Measurements from ENCODE around the gene LMO7.

The LMO7 gene

DNA sequence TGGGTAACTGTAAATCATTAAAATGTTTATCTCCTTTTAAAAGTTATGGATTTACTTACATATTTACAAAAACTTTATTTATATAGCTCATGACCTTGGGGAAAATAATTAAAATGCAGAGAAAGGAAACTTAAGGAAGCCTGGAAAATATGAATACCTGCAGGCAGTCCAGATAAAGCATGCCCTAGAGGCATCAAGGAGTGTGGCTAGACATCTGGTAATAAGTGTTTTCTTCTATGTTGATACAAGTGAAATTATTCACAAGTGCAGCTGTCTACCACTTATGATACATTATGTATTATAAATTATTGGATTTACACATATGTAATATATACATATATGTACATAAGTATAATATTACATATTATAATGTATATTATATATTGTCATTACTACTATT lies 207.9 kb downstream of the LMO7 start:
- DNase-seq (ENCODE audit: low read depth) = no peak

DNA sequence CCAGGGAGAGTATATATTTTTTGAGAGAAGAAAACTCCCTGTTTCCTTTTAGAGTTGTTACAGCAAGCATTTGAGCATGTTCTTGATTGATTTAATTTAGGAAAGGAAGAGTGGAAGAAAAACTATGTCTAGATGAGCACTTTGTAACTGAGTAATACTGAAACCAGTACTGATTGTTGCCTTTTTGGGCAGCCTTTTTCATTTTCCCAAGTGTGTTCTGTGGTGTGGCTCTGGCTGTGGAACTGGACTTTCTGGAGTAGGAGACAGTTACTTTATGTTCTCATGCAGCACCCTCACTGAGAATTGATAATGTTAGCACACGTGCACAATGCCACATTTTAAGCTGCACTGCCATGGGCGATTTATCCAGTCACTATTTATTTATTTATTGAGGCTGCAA lies 211.5 kb downstream of the LMO7 start:
- no peak for DNase-seq (ENCODE audit: low read depth)

DNA sequence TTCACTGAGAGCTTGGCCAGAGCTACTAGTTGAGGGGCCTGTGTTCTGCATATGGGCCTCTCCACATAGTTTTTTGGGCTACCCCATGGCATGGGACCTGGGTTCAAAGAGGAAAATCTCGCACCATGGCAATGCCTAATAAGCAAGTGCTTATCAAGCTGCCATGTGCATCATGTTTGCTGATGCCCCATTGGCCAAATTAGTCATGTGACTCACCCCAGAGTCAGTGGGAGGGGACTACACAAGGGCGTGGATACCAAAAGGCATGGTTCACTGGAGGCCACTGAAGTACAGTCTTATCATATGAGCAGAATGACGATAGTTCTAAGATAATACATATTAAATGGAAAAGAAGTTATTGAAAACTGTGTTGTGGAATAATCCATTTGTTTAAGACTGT lies 214.8 kb downstream of the LMO7 start:
- no peak for DNase-seq (ENCODE audit: low read depth)

DNA sequence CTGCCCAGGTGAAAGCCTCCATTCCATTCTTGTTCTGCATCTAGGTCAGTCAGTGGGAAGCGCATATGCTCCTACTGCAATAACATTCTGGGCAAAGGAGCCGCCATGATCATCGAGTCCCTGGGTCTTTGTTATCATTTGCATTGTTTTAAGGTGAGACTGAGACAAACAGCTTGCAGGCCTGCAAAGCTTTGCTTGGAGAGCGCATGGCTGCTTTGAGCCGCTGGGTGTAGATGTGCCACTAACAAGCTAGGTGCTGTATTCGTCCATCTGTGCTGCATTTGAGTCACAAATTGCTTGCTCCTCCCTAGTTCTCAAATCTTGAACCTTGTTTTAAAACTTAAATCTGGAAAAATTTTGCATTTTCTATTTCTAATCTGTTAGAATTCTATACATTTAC lies 219.1 kb downstream of the LMO7 start:
- no peak for DNase-seq (ENCODE audit: low read depth)

DNA sequence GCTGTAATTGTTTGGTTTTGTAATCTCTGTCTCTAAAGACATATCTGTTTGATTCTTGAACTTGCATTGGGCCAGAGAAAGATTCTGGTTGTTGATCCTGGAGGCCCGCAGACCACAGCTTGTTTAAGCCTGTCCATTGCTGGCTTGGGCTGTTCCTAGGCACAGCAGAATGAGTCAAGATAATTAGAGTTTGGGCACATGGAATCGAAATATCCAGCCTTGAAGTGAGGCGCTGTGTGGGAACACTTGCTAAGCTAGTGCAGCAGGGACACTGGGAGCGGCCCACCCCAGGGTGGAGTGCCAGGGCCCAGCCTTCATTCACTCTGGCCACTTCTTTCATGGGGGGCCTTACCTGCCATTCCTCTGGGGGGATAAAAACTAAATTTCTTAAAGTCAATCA lies 219.7 kb downstream of the LMO7 start:
- DNase-seq (ENCODE audit: low read depth) = no peak

DNA sequence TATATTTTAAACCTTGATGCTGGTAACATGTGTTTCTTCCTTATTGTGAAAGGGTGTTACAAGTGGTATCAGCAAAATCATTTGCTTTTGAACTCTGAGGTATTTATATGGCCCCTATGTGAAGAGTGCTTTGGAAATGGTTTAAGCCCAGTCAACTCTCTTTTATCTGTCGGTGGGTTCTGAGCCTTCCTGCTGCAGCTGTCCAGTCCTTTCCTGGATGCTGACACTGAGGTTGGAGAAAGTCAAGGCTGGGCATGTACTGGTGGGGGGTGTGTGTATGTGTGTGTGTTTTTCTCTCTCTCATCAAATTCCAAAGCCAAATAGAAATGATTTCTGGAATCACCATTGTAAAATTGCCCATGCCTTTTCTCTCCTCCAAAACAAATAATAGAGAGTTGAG lies 221.2 kb downstream of the LMO7 start:
- DNase-seq (ENCODE audit: low read depth) = no peak

DNA sequence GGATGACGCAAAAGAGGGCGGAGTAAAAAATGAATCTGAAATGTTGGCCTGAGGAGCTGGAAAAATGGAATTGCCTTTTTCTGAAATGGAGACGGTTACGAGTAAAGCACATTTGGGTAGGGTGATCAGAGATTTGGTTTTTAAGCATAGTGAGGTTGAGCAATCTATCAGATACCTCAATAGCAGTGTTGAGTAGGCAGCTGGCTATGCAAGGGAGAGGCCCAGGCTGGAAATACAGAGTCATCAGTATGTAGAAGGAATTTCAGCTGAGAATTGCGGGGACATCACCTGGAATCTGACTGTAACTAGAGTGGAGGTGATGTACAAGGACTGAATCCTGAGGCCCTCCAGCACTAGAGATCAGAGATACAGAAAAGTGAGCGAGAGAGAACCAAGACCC lies 224.8 kb downstream of the LMO7 start:
- DNase-seq (ENCODE audit: low read depth) = no peak

DNA sequence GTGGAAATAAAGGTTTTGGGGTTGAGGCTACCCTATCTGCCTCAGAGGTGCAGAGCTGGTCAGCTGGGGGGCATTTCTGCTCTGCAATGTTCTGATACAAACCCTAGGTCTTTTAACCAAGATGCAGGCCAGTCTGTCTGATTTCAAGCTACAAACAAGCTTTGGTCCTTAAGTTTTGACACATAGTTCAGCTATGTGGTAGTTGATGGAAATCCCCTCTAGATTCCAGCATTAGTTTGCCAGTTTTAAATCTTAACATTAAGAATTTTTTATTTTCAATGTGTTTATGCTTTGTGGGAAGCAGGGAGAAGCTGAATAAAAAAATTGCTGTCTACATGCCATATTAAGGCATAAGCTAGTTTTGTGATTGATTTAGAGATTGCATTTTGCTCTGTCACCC lies 225.7 kb downstream of the LMO7 start:
- DNase-seq (ENCODE audit: low read depth) = no peak

DNA sequence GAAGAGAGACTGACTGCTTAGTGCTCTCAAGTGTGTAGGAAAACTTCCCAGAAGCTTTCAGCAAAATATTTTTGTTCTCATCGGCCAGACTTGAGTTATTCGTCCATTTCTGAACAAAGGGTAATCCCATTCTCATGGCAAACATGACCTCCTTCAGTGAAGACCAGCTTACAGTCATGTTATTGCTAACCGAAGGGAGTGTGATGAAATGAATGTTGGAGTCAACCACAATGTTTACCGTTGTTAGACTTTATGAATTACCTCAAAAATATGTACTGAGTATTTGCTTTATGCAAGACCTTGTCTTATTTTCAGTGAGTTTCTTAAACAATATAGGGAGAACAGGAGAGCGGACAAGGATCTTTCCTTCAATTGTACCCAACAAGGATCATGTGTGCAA lies 228.6 kb downstream of the LMO7 start:
- DNase-seq (ENCODE audit: low read depth) = peak; percentile 62

DNA sequence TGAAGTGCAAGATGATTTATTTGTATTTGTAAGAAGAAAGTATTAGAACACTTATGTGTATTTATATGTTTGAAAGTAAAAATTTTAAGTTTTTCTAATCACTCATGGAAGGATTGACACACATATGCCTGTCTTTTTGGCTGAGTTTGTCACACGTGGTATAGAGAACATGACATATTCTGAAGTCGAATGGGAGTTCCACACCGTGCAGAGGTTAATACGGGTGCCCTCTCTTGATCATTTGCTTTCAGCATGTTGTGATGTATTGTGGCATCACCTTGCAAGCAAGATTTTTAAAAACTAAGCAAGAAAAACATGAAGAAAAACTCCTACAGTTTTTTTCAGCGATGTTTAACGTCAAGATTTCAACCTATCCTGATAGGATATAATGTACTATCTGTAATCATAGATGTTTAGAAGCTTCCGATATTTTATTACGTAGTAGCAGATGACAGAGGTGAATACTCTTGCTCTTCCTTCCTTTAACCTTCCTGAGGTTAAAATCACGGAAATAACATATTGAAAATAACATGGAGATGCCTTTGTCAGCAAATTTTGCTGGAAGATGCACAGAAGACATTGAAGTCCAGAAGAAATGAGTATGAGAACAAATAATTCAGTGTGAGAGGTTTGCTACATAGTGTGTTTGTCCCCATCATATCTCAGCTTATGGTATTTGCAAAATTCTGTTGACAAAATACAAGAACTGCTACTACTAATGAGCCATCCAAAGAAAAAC lies 231.4 kb downstream of the LMO7 start:
- DNase-seq (ENCODE audit: low read depth) = no peak

DNA sequence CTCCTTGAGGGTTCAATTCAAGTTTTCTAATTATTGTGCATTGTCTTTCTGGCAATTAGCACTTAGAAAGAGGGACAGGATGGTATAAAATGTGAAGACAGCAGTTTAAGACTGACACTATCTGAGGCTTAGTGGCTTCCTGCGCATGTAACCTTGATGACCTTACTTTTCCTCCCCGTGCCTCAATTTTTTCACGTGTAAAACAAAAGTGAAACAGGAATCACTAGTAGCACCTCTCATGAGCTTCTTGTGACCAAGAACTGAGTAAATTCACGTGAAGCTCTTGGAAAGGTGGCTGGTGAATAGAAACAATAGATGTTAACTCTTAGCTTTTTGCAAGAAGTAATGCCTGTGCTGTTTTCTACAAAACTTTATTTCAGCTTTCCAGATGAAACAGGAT lies 233.9 kb downstream of the LMO7 start:
- no peak for DNase-seq (ENCODE audit: low read depth)

DNA sequence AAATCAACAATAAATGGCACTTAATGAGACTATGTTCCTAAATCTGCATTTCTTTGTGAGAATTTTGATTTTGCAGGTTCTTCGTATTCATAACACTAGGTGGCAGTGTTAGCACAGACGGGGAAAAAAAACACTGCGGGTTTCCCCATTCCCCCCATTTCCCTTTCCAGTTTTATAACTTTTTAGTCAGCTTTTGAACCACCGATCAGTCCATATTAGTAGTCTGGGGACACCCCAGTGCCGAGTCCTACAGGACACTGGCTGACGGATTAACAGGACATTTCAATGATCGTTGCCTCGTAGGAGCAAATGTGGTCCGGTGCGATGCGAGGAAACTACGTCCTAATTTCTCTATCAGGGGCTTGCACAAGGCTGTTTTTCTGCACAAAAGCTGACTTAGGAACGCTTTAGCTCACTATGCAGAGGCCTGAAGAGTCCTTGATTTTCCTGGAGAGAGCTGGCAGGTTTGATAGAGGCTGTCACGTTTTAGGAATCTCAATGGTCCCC lies 234.3 kb downstream of the LMO7 start:
- no peak for DNase-seq (ENCODE audit: low read depth)

DNA sequence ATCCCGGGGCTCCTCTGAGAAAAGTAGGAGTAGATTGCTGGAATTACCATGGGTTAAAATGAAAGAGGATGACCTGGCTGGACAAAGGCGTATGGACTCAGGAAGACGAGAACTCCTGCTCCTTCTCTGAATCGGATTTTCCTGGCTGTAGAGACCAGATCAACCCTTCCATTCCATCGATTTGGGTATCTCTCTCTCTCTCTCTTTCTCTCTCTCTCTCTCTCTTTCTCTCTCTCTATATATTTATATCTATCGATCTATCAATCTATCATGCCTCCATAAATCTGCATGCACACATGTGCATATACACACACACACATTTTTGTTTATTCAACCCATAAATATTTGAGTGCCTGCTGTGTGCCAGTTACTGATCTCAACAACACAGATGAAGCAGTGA lies 234.9 kb downstream of the LMO7 start:
- no peak for DNase-seq (ENCODE audit: low read depth)

DNA sequence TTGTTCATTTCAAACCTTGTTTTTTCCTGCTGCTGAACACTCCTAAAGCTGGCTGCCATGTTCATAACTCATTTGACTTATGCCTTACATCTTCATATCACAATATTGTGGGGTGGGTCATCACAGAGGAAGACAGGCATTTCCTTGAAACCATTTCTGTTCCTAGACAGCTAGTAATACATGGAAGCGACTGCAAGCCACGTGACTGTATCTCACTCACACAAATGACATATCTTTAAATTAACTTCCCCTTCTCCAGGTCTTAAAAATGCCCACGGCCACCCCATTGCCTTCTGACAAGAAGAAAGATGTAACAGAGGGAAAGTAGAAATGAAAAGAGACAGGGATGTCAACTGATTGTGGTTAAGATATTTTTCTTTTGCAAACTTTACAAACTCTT lies 236.8 kb downstream of the LMO7 start:
- DNase-seq (ENCODE audit: low read depth) = no peak

DNA sequence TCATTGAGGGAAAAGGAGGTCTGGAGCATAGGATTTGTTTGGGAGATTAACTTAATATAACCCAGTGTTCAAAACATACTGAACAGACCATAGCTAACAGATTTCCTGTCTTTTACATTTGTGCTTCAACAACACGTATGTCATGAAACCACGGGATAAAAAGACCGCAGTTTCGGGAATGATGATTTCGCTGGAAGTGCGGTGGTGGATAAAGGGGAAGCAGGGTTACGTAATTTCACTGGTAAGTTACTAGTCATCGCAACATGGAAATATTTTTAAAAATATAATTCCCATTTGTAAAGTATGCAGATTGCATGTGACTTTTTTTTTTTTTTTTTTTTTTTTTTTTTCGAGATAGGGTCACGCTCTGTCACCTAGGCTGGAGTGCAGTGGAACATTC lies 237.4 kb downstream of the LMO7 start:
- DNase-seq (ENCODE audit: low read depth) = no peak

DNA sequence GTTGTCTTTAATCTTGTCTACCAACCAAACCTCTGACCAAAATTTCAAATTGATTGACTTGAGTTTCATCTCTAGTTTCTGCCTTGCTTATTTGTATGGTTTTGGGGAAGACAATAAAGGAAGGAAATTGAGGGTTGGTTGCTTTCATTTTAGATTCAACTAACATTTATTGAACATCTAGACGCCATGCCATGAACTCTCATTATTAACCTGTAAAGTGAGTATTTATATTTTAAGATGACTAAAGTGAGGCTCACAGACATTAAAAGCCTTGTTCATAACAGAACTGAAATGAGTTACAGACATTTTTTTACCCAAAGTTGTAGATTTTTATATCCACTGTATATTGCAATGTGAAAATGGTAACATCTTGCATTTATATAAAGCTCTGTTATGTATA lies 239.3 kb downstream of the LMO7 start:
- DNase-seq (ENCODE audit: low read depth) = no peak

DNA sequence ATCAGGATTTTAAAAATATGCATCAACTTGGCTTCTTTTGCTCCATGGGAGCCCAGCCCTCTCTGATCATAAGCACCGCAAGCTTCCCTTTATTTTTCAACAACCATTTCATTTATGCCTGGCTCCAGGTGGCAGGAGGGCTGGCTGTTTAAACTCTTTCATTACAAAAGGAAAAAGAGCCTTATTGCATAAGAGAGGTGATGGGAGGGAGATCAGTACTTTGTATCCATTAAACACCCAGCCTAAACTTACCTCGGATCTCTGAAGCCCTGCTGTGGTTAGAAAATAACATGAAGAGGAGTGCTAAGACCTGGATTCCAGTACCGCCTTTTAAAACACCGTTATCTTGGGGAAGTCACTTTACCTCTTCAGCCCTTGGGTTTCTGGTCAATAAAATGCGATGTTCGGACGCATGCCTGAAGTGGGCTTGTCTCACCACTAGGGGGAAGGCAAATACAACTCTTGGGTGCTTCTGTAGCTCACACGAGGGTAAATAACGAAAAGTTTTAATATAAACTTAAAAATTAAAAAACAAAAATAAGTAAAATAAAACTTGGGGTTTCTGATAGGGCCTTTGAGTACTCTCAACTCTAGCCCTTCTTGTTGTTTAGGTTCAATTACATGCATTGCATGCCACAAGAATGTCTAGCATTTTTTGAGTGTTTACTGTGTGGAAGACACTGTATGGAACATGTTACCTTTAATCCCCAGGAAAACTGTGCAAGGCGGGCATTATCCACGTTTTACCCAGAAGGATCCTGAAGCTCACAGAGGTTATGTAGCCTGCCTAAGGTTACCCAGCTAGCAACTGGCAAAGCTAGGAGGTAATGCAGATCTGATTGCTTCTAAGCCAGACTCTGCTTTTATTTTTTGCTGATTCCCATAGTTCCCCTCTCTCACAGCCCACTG lies 240.3 kb downstream of the LMO7 start:
- peak; percentile 51 for DNase-seq (ENCODE audit: low read depth)

DNA sequence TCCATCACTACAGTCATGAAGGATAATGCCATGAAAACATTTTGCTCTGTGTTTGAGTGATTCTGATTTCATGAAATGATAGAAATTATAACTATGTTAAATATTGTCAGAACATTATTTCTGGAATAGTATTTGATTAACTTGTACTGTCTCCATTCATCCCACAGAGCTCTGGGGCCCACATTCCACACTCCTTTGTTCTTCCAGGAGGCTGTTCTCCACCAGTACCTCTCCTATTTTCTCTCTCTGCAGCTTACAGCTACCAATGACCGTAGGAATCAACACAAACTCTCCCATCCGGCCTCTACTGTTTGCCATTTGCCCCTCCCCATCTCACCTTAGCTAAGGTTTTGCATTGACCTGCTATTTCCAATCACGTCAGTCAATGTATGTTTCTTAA lies 240.9 kb downstream of the LMO7 start:
- DNase-seq (ENCODE audit: low read depth) = no peak

DNA sequence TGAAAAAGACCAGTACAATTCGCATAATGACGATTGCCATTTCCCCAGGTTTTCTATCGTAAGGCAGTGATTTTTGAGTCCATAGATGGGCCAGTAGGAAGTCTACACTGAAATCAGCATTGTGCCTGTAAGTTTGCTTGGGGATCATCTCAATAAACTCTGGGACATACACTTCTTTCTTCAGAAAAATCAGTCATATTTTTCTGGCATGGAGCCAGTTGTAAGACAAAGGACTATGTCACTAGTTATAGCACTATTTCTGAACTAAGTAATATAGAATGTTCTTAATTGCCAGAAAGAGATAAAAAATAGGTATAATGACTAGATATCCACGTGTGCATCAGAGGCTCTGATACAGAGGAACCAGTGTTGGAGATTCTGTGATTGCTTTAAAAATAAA lies 243.5 kb downstream of the LMO7 start:
- DNase-seq (ENCODE audit: low read depth) = no peak

DNA sequence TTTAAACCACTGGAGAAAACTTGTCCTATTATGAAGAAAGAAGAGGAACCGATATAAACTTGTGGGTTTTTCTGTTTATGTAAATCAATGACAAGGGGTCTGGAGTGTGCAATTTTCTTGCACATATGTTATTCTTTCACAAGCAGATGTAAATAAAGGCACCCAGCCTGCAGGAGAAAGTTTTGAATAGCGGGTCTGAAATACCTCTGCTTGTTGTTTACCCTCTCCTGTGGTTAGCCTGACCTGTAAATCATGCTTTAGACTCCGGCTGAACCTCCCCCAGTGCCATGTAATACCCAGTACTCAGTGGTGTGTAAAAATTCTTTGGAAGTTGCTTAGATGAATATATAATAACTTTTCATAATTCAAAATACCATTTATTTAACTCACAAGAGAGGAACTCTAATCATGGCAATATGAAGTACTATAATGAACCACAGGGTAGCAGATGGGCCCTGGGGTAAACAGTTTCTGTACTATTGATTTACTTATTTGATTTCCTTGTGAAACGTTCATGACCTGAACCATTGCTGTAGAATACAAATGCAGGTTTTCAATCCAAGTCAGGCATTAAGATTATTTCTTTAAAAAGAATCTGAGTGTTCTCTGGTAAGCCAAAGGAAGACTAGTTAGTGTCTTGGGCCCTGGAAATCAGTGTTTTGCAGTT lies 245.1 kb downstream of the LMO7 start:
- peak; percentile 28 for DNase-seq (ENCODE audit: low read depth)

DNA sequence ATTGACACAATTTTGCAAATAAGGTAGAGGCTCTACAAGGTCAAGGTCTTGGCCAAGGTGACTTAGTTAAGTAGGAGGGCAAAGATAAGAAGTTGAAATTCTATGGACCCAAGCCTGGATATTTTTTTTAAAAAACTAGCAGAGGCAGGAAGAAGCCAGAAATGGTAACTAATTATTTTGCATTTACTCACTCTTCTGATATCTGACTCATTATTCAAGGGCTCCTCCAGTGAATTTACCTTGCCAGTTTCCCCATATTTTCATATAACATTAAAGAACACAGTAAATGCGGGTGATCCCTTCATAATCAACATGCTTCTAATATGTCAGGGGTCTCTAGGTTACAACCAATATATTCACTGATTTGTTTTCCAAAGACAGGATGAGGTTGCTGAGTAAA lies 246.1 kb downstream of the LMO7 start:
- DNase-seq (ENCODE audit: low read depth) = no peak

DNA sequence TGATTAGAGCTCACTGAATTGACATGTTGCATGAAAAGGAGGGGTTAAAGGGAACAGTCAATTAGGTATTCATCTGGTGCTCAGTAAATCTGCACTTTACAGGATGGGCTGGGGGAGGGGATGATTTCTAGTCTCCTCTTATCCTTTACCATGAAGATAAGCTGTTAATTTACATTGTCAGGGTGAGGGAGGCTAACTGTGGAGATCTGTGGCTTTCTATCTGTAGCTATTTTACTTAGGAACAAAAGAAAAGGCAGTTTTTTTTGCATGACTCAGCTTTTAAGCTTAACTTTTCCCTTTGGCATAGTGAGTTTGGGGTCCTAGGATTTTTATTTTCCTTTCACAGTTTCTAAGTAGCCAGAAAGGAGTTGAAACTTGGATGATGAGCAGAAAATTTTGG lies 253.3 kb downstream of the LMO7 start:
- DNase-seq (ENCODE audit: low read depth) = no peak

DNA sequence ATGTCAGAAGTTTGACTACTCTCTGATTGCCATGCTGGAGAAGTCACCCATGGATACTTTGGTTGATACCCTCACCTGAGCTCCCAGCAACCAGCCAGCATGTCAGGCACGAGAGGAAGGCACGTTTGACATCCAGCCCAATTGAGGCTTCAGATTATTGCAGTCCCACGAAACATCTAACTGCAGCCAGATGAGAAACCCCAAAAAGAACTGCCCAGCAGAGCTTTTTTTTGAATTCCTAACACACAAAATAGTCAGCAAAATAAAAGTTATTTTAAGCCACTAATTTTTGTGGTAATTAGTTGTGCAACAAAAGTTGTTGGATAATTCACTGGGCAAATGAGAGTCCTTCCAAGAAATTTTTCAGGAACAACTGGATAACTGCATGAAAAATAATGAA lies 259.0 kb downstream of the LMO7 start:
- no peak for DNase-seq (ENCODE audit: low read depth)
